Endodermal cell (in vitro differentiated cells): ENCODE data around the gene FAM50A. TPM values are rescaled to one million over a fixed set of nuclear protein-coding genes. Genes with fewer than 3 reads are reported as not detected.

Experiments
- DNase-seq: peaks from one replicate; pipeline ENCODE4 v3.0.0-alpha.2; 2017
- H3K27ac ChIP-seq: 2 replicates; pipeline ENCODE4 v1.5.1; 2013; ENCODE audit warnings: mild to moderate bottlenecking, low read depth, low read length, moderate library complexity
- H3K27me3 ChIP-seq: 2 replicates; pipeline ENCODE4 v1.6.1; 2013; ENCODE audit warnings: mild to moderate bottlenecking, low read length, moderate library complexity; ENCODE audit not compliant: insufficient read depth, control insufficient read depth, poor library complexity, severe bottlenecking
- H3K36me3 ChIP-seq: 2 replicates; pipeline ENCODE4 v1.7.0; 2013; ENCODE audit warnings: mild to moderate bottlenecking, low read length, moderate library complexity; ENCODE audit not compliant: control insufficient read depth, insufficient read depth
- H3K4me1 ChIP-seq: one replicate; pipeline ENCODE4 v1.7.0; 2013; ENCODE audit warnings: low read length; ENCODE audit not compliant: control insufficient read depth, insufficient read depth
- H3K4me3 ChIP-seq: 2 replicates; pipeline ENCODE4 v1.5.1; 2013; ENCODE audit warnings: mild to moderate bottlenecking, low read length, moderate library complexity
- H3K9ac ChIP-seq: 2 replicates; pipeline ENCODE4 v1.6.1; 2013; ENCODE audit warnings: mild to moderate bottlenecking, low read length, moderate library complexity; ENCODE audit not compliant: poor library complexity, severe bottlenecking; ENCODE audit errors: extremely low read depth
- H3K9me3 ChIP-seq: 2 replicates; pipeline ENCODE4 v1.6.1; 2013; ENCODE audit warnings: mild to moderate bottlenecking, low read length, moderate library complexity; ENCODE audit not compliant: control insufficient read depth
- H3K27ac Mint-ChIP-seq: 2 replicates; pipeline ENCODE4 v1.8.0; 2020; ENCODE audit warnings: mixed read lengths
- H3K27me3 Mint-ChIP-seq: 2 replicates; pipeline ENCODE4 v1.8.0; 2021; ENCODE audit warnings: mild to moderate bottlenecking, mixed read lengths; ENCODE audit not compliant: insufficient read depth
- H3K36me3 Mint-ChIP-seq: 2 replicates; pipeline ENCODE4 v1.8.0; 2020; ENCODE audit warnings: low read depth, mixed read lengths
- H3K4me1 Mint-ChIP-seq: 2 replicates; pipeline ENCODE4 v1.8.0; 2020; ENCODE audit warnings: mixed read lengths
- H3K4me3 Mint-ChIP-seq: 2 replicates; pipeline ENCODE4 v1.8.0; 2020; ENCODE audit warnings: mild to moderate bottlenecking, moderate library complexity, mixed read lengths
- H3K9me3 Mint-ChIP-seq: 2 replicates; pipeline ENCODE4 v1.8.0; 2020; ENCODE audit warnings: mild to moderate bottlenecking, mixed read lengths
- CTCF ChIP-seq: fragments of 200-600 bp; sonication (generic); conservative IDR thresholded peaks from 2 replicates; pipeline ENCODE4 v1.5.0; 2021; ENCODE audit warnings: antibody characterized with exemption, mild to moderate bottlenecking
- WGBS, 2 experiments: methylation state at CpG; one replicate each; pipeline versions ENCODE4 v1.1.5 to v1.1.7; 2013; ENCODE audit warnings: missing lambda C conversion rate in 2 of 2, mixed read lengths in 1 of 2; ENCODE audit not compliant: insufficient coverage in 1 of 2, insufficient read length in 1 of 2; 5-methylcytosine and 5-hydroxymethylcytosine counted together
- total RNA-seq, 2 donors: library from RNA; stranded (reverse); fragmentation: NEBNext Ultra II Directional in 1 of 2; extraction: Animal tissue kit (Norgen Biotek cat#: 25700) in 1 of 2; gene quantifications; 2 replicates in 1 of 2; 3 replicates in 1 of 2; pipeline ENCODE4 v1.2.1, GENCODE V29; 2021

The FAM50A gene
- total RNA-seq, 2 donors from 2014 or later: 91.0 to 102 TPM

GRCh38 chrX:154449618-154450017 lies 5.7 kb downstream of the FAM50A start:
- Mint-ChIP-seq H3K9me3 (peaks cover 67% of the 10 kb centered on the region), H3K36me3 (peaks cover 36% of the 10 kb centered on the region), H3K4me3 (no peak overlapping the region), H3K4me1 (no peaks in the 10 kb centered on the region), H3K27ac (no peak overlapping the region), H3K27me3 (no peaks in the 10 kb centered on the region)
- Histone ChIP-seq H3K4me3 (no peak overlapping the region), H3K27ac (no peak overlapping the region), H3K9ac (no peak overlapping the region), H3K27me3 (no peaks in the 10 kb centered on the region), H3K36me3 (peaks cover 12% of the 10 kb centered on the region), H3K9me3 (no peaks in the 10 kb centered on the region), H3K4me1 (no peaks in the 10 kb centered on the region)
- DNase-seq: no peak
- 97% methylated on average over 18 of the region's 18 CpGs; no CpG with 5 or more reads in 1 of the 2 experiments for WGBS, 2 experiments
- TF ChIP-seq CTCF: no peak

GRCh38 chrX:154450312-154450711 lies 6.4 kb downstream of the FAM50A start:
- WGBS, 2 experiments: 96 to 97% methylated on average over 9 to 16 of the region's 17 CpGs
- no peak overlapping the region for H3K27ac Mint-ChIP-seq
- H3K9me3 Mint-ChIP-seq: peaks cover 67% of the 10 kb centered on the region
- no peak overlapping the region for H3K27ac ChIP-seq
- no peak overlapping the region for H3K9ac ChIP-seq
- no peaks in the 10 kb centered on the region for H3K27me3 ChIP-seq
- no peaks in the 10 kb centered on the region for H3K9me3 ChIP-seq
- peaks cover 12% of the 10 kb centered on the region for H3K36me3 ChIP-seq
- H3K36me3 Mint-ChIP-seq: peaks cover 37% of the 10 kb centered on the region
- H3K4me1 Mint-ChIP-seq: no peaks in the 10 kb centered on the region
- no peak overlapping the region for H3K4me3 ChIP-seq
- DNase-seq: no peak
- H3K27me3 Mint-ChIP-seq: no peaks in the 10 kb centered on the region
- no peaks in the 10 kb centered on the region for H3K4me1 ChIP-seq
- TF ChIP-seq CTCF: no peak
- H3K4me3 Mint-ChIP-seq: no peak overlapping the region

- Histone ChIP-seq H3K4me3 (no peak overlapping the region), H3K36me3 (peaks cover 5% of the 10 kb centered on the region), H3K27me3 (no peaks in the 10 kb centered on the region), H3K9ac (no peak overlapping the region), H3K27ac (no peak overlapping the region), H3K9me3 (no peaks in the 10 kb centered on the region), H3K4me1 (no peaks in the 10 kb centered on the region)
- 98 to 100% methylated on average over 1 to 7 of the region's 9 CpGs for WGBS, 2 experiments
- TF ChIP-seq CTCF: no peak
- H3K4me3 Mint-ChIP-seq: no peak overlapping the region
- no peak for DNase-seq
- peaks cover 3% of the 10 kb centered on the region for H3K27me3 Mint-ChIP-seq
- peaks cover 64% of the 10 kb centered on the region for H3K9me3 Mint-ChIP-seq
- H3K27ac Mint-ChIP-seq: no peak overlapping the region
- H3K36me3 Mint-ChIP-seq: peaks cover 25% of the 10 kb centered on the region
- no peaks in the 10 kb centered on the region for H3K4me1 Mint-ChIP-seq
These were observed 8.9 kb downstream of the FAM50A start for GRCh38 chrX:154452823-154453222.
